Measurements from ENCODE around the gene HSPA8.

Gene HSPA8

GRCh38 chr11:123047266-123047946 is 14.5 kb downstream of the HSPA8 start:
- DNase-seq (ENCODE audit: low read depth): no peak

GRCh38 chr11:123046473-123047259 is 15.3 kb downstream of the HSPA8 start:
- DNase-seq (ENCODE audit: low read depth): no peak

- no peak for DNase-seq (ENCODE audit: low read depth)
Measured at GRCh38 chr11:123045101-123045500, 16.8 kb downstream of the HSPA8 start.

GRCh38 chr11:123041185-123041584 is 20.8 kb downstream of the HSPA8 start:
- no peak for DNase-seq (ENCODE audit: low read depth)

GRCh38 chr11:123040111-123040432 is 21.9 kb downstream of the HSPA8 start:
- no peak for DNase-seq (ENCODE audit: low read depth)

- no peak for DNase-seq (ENCODE audit: low read depth)
Measured at GRCh38 chr11:123035831-123036230, 26.1 kb downstream of the HSPA8 start.

GRCh38 chr11:123034597-123034996 is 27.3 kb downstream of the HSPA8 start:
- DNase-seq (ENCODE audit: low read depth): no peak

GRCh38 chr11:123033895-123034294 is 28.0 kb downstream of the HSPA8 start:
- no peak for DNase-seq (ENCODE audit: low read depth)

- DNase-seq (ENCODE audit: low read depth): no peak
Measured at GRCh38 chr11:123030517-123030916, 31.4 kb downstream of the HSPA8 start.

- DNase-seq (ENCODE audit: low read depth): peak; percentile 63
Measured at GRCh38 chr11:123020968-123021367, 41.0 kb downstream of the HSPA8 start.

GRCh38 chr11:123018702-123019101 is 43.2 kb downstream of the HSPA8 start:
- DNase-seq (ENCODE audit: low read depth): no peak

GRCh38 chr11:123011510-123011909 is 50.4 kb downstream of the HSPA8 start:
- no peak for DNase-seq (ENCODE audit: low read depth)
